Activated T-cell treated with anti-CD3 and anti-CD28 coated beads for 48 hours (primary cell): ENCODE measurements around the gene F11R.
"Not testable (repeated sequence)": the region's sequence is repeated elsewhere in the genome, so short reads cannot be mapped to it uniquely, and the experiment has no call there.

Source experiments
- DNase-seq: peaks from one replicate; pipeline ENCODE4 v3.0.0-alpha.2; 2020; ENCODE audit warnings: low read depth

The F11R gene

GRCh38 chr1:161039546-161039945, 18.6 kb upstream of the F11R start:
- DNase-seq, result no peak

GRCh38 chr1:161039154-161039545, 18.2 kb upstream of the F11R start:
- no peak for DNase-seq

- peak; percentile 82 for DNase-seq
Measured at GRCh38 chr1:161038523-161039153, 17.7 kb upstream of the F11R start, which contains the start of gene TSTD1. Gene TSTD1, minus strand, starts transcription at chr1:161038964. Its CDS starts 75 bp downstream, at chr1:161038889.

GRCh38 chr1:161037661-161038522, 16.9 kb upstream of the F11R start:
- DNase-seq, result no peak

- DNase-seq, result no peak
Measured at GRCh38 chr1:161033751-161034150, 12.8 kb upstream of the F11R start.

- no peak for DNase-seq
Measured at GRCh38 chr1:161032409-161032808, 11.5 kb upstream of the F11R start.

- no peak for DNase-seq
Measured at GRCh38 chr1:161031874-161032273, 10.9 kb upstream of the F11R start.

- DNase-seq, result not testable (repeated sequence)
Measured at GRCh38 chr1:161029466-161029865, 8.5 kb upstream of the F11R start.

- DNase-seq, result not testable (repeated sequence)
Measured at GRCh38 chr1:161026954-161027353, 6.0 kb upstream of the F11R start.

GRCh38 chr1:161022432-161022831, 1.5 kb upstream of the F11R start:
- not testable (repeated sequence) for DNase-seq

GRCh38 chr1:161021970-161022353, 1.0 kb upstream of the F11R start:
- no peak for DNase-seq

GRCh38 chr1:161021165-161021969, 415 bp upstream of the F11R start:
- DNase-seq, result peak; percentile 82

- DNase-seq, result no peak
Measured at GRCh38 chr1:161019751-161020495, 1.0 kb downstream of the F11R start.

GRCh38 chr1:161019111-161019660, 1.8 kb downstream of the F11R start:
- DNase-seq, result not testable (repeated sequence)

GRCh38 chr1:161018631-161018930, 2.4 kb downstream of the F11R start:
- DNase-seq, result no peak

GRCh38 chr1:161017756-161018630, 3.0 kb downstream of the F11R start:
- DNase-seq, result no peak

GRCh38 chr1:161017181-161017580, 3.8 kb downstream of the F11R start:
- DNase-seq, result not testable (repeated sequence)

GRCh38 chr1:161016683-161017082, 4.3 kb downstream of the F11R start:
- not testable (repeated sequence) for DNase-seq

GRCh38 chr1:161013488-161014230, 7.3 kb downstream of the F11R start:
- DNase-seq, result peak; percentile 59

GRCh38 chr1:161013131-161013487, 7.8 kb downstream of the F11R start:
- no peak for DNase-seq
